ENCODE measurements around the gene FAM222B. TPM values are rescaled to one million over a fixed set of nuclear protein-coding genes. Genes with fewer than 3 reads are reported as not detected.
A peak's percentile ranks its signal among the peaks of the same experiment; 100 is the strongest.
"Not testable (repeated sequence)": the region's sequence is repeated elsewhere in the genome, so short reads cannot be mapped to it uniquely, and the experiment has no call there.

FAM222B gene
- total and polyA plus RNA-seq, 4 donors = 4.3 to 33.1 (median 19.8) TPM

GRCh38 chr17:28849281-28849680 lies 6.7 kb upstream of the FAM222B start:
- H3K4me1 ChIP-seq (ENCODE audit: control insufficient read depth, insufficient read depth, low read length) = peaks cover 4% of the 10 kb centered on the region
- H3K27me3 ChIP-seq (ENCODE audit: control insufficient read depth, insufficient read depth, low read length) = no peaks in the 10 kb centered on the region
- no peak overlapping the region for H3K4me3 ChIP-seq (ENCODE audit: low read depth, low read length)
- WGBS (ENCODE audit: insufficient coverage) = 60% methylated on average over 1 of the region's 5 CpGs
- H3K36me3 ChIP-seq (ENCODE audit: control insufficient read depth, insufficient read depth, low read length) = no peaks in the 10 kb centered on the region
- H3K27ac ChIP-seq (ENCODE audit: low read depth, low read length) = no peak overlapping the region
- H3K9me3 ChIP-seq (ENCODE audit: control insufficient read depth, insufficient read depth, low read length) = no peaks in the 10 kb centered on the region
- no peak for DNase-seq (ENCODE audit: low read depth in 4 of 6, low spot score in 6 of 6)

- not testable (repeated sequence) for H3K9me3 ChIP-seq (ENCODE audit: control insufficient read depth, insufficient read depth, low read length); DNase-seq (ENCODE audit: low read depth in 4 of 6, low spot score in 6 of 6); H3K27ac ChIP-seq (ENCODE audit: low read depth, low read length); H3K36me3 ChIP-seq (ENCODE audit: control insufficient read depth, insufficient read depth, low read length); H3K4me1 ChIP-seq (ENCODE audit: control insufficient read depth, insufficient read depth, low read length); H3K27me3 ChIP-seq (ENCODE audit: control insufficient read depth, insufficient read depth, low read length); H3K4me3 ChIP-seq (ENCODE audit: low read depth, low read length)
- WGBS (ENCODE audit: insufficient coverage) = 80% methylated on average over 9 of the region's 15 CpGs
Observed at GRCh38 chr17:28848667-28849066, 6.1 kb upstream of the FAM222B start.

GRCh38 chr17:28846699-28847098 lies 4.1 kb upstream of the FAM222B start:
- H3K27me3 ChIP-seq (ENCODE audit: control insufficient read depth, insufficient read depth, low read length); H3K4me1 ChIP-seq (ENCODE audit: control insufficient read depth, insufficient read depth, low read length); H3K27ac ChIP-seq (ENCODE audit: low read depth, low read length); H3K4me3 ChIP-seq (ENCODE audit: low read depth, low read length); H3K9me3 ChIP-seq (ENCODE audit: control insufficient read depth, insufficient read depth, low read length); H3K36me3 ChIP-seq (ENCODE audit: control insufficient read depth, insufficient read depth, low read length); DNase-seq (ENCODE audit: low read depth in 4 of 6, low spot score in 6 of 6): not testable (repeated sequence)
- 89% methylated on average over 7 of the region's 9 CpGs for WGBS (ENCODE audit: insufficient coverage)

- no peak for DNase-seq (ENCODE audit: low read depth in 4 of 6, low spot score in 6 of 6)
- Histone ChIP-seq H3K27ac (ENCODE audit: low read depth, low read length) (no peak overlapping the region), H3K27me3 (ENCODE audit: control insufficient read depth, insufficient read depth, low read length) (no peaks in the 10 kb centered on the region), H3K9me3 (ENCODE audit: control insufficient read depth, insufficient read depth, low read length) (no peaks in the 10 kb centered on the region), H3K4me3 (ENCODE audit: low read depth, low read length) (no peak overlapping the region), H3K4me1 (ENCODE audit: control insufficient read depth, insufficient read depth, low read length) (peaks cover 10% of the 10 kb centered on the region), H3K36me3 (ENCODE audit: control insufficient read depth, insufficient read depth, low read length) (no peaks in the 10 kb centered on the region)
- WGBS (ENCODE audit: insufficient coverage) = 98% methylated on average over 9 of the region's 10 CpGs
Observed at GRCh38 chr17:28846231-28846630, 3.6 kb upstream of the FAM222B start.

GRCh38 chr17:28843816-28844148 lies 1.2 kb upstream of the FAM222B start:
- Histone ChIP-seq H3K36me3 (ENCODE audit: control insufficient read depth, insufficient read depth, low read length) (no peaks in the 10 kb centered on the region), H3K4me1 (ENCODE audit: control insufficient read depth, insufficient read depth, low read length) (peaks cover 22% of the 10 kb centered on the region), H3K9me3 (ENCODE audit: control insufficient read depth, insufficient read depth, low read length) (no peaks in the 10 kb centered on the region), H3K27ac (ENCODE audit: low read depth, low read length) (no peak overlapping the region), H3K27me3 (ENCODE audit: control insufficient read depth, insufficient read depth, low read length) (no peaks in the 10 kb centered on the region), H3K4me3 (ENCODE audit: low read depth, low read length) (no peak overlapping the region)
- no peak for DNase-seq (ENCODE audit: low read depth in 4 of 6, low spot score in 6 of 6)
- 73% methylated on average over 6 of the region's 6 CpGs for WGBS (ENCODE audit: insufficient coverage)

- no peak for DNase-seq (ENCODE audit: low read depth in 4 of 6, low spot score in 6 of 6)
- H3K4me3 ChIP-seq (ENCODE audit: low read depth, low read length) = peak overlapping the region; percentile 90
- peak overlapping the region; percentile 70 for H3K27ac ChIP-seq (ENCODE audit: low read depth, low read length)
- H3K36me3 ChIP-seq (ENCODE audit: control insufficient read depth, insufficient read depth, low read length) = no peaks in the 10 kb centered on the region
- no peaks in the 10 kb centered on the region for H3K27me3 ChIP-seq (ENCODE audit: control insufficient read depth, insufficient read depth, low read length)
- 12% methylated on average over 6 of the region's 6 CpGs for WGBS (ENCODE audit: insufficient coverage)
- peaks cover 22% of the 10 kb centered on the region for H3K4me1 ChIP-seq (ENCODE audit: control insufficient read depth, insufficient read depth, low read length)
- no peaks in the 10 kb centered on the region for H3K9me3 ChIP-seq (ENCODE audit: control insufficient read depth, insufficient read depth, low read length)
Observed at GRCh38 chr17:28841901-28842281, 699 bp downstream of the FAM222B start.

- WGBS (ENCODE audit: insufficient coverage) = no CpG with 5 or more reads among the region's 2 CpGs
- Histone ChIP-seq H3K4me1 (ENCODE audit: control insufficient read depth, insufficient read depth, low read length) (peaks cover 22% of the 10 kb centered on the region), H3K9me3 (ENCODE audit: control insufficient read depth, insufficient read depth, low read length) (no peaks in the 10 kb centered on the region), H3K4me3 (ENCODE audit: low read depth, low read length) (no peak overlapping the region), H3K36me3 (ENCODE audit: control insufficient read depth, insufficient read depth, low read length) (no peaks in the 10 kb centered on the region), H3K27ac (ENCODE audit: low read depth, low read length) (no peak overlapping the region), H3K27me3 (ENCODE audit: control insufficient read depth, insufficient read depth, low read length) (no peaks in the 10 kb centered on the region)
- DNase-seq (ENCODE audit: low read depth in 4 of 6, low spot score in 6 of 6) = peak in 1 of 6 donors; percentile 12
Observed at GRCh38 chr17:28839221-28839620, 3.4 kb downstream of the FAM222B start.

GRCh38 chr17:28836541-28836940 lies 6.0 kb downstream of the FAM222B start:
- peaks cover 16% of the 10 kb centered on the region for H3K4me1 ChIP-seq (ENCODE audit: control insufficient read depth, insufficient read depth, low read length)
- H3K4me3 ChIP-seq (ENCODE audit: low read depth, low read length); H3K27ac ChIP-seq (ENCODE audit: low read depth, low read length); H3K36me3 ChIP-seq (ENCODE audit: control insufficient read depth, insufficient read depth, low read length); H3K9me3 ChIP-seq (ENCODE audit: control insufficient read depth, insufficient read depth, low read length); H3K27me3 ChIP-seq (ENCODE audit: control insufficient read depth, insufficient read depth, low read length); DNase-seq (ENCODE audit: low read depth in 4 of 6, low spot score in 6 of 6): not testable (repeated sequence)
- 96% methylated on average over 3 of the region's 10 CpGs for WGBS (ENCODE audit: insufficient coverage)

- no peaks in the 10 kb centered on the region for H3K9me3 ChIP-seq (ENCODE audit: control insufficient read depth, insufficient read depth, low read length)
- H3K4me1 ChIP-seq (ENCODE audit: control insufficient read depth, insufficient read depth, low read length) = no peaks in the 10 kb centered on the region
- no peak overlapping the region for H3K27ac ChIP-seq (ENCODE audit: low read depth, low read length)
- H3K4me3 ChIP-seq (ENCODE audit: low read depth, low read length) = no peak overlapping the region
- no CpG with 5 or more reads among the region's 1 CpG for WGBS (ENCODE audit: insufficient coverage)
- peaks cover 4% of the 10 kb centered on the region for H3K36me3 ChIP-seq (ENCODE audit: control insufficient read depth, insufficient read depth, low read length)
- no peak for DNase-seq (ENCODE audit: low read depth in 4 of 6, low spot score in 6 of 6)
- no peaks in the 10 kb centered on the region for H3K27me3 ChIP-seq (ENCODE audit: control insufficient read depth, insufficient read depth, low read length)
Observed at GRCh38 chr17:28834420-28834819, 8.2 kb downstream of the FAM222B start.

- WGBS (ENCODE audit: insufficient coverage) = 98% methylated on average over 9 of the region's 15 CpGs
- H3K27me3 ChIP-seq (ENCODE audit: control insufficient read depth, insufficient read depth, low read length) = no peaks in the 10 kb centered on the region
- no peak overlapping the region for H3K27ac ChIP-seq (ENCODE audit: low read depth, low read length)
- no peaks in the 10 kb centered on the region for H3K9me3 ChIP-seq (ENCODE audit: control insufficient read depth, insufficient read depth, low read length)
- H3K4me1 ChIP-seq (ENCODE audit: control insufficient read depth, insufficient read depth, low read length) = no peaks in the 10 kb centered on the region
- H3K4me3 ChIP-seq (ENCODE audit: low read depth, low read length) = no peak overlapping the region
- DNase-seq (ENCODE audit: low read depth in 4 of 6, low spot score in 6 of 6) = no peak
- H3K36me3 ChIP-seq (ENCODE audit: control insufficient read depth, insufficient read depth, low read length) = peaks cover 10% of the 10 kb centered on the region
Observed at GRCh38 chr17:28828294-28829040, 14.1 kb downstream of the FAM222B start.
